Panc1 (cell line): ENCODE data around the gene IL11.

Experiments used
- CTCF ChIP-seq: fragments of 450-650 bp; IDR thresholded peaks from 2 replicates; pipeline ENCODE4 v1.5.1; 2017; ENCODE audit warnings: mild to moderate bottlenecking
- POLR2AphosphoS5 ChIP-seq: IDR thresholded peaks from 2 replicates; pipeline ENCODE4 v1.6.1; 2012; ENCODE audit warnings: mild to moderate bottlenecking, low read depth, low read length, moderate library complexity
- TCF7L2 ChIP-seq: IDR thresholded peaks from 2 replicates; pipeline ENCODE4 v1.6.1; 2011; ENCODE audit warnings: mild to moderate bottlenecking, low read depth, low read length, inconsistent platforms

GRCh38 chr19:55372316-55373081 is 2.2 kb upstream of the IL11 start:
- no peak for TF ChIP-seq POLR2AphosphoS5
- TF ChIP-seq CTCF, result no peak
- TF ChIP-seq TCF7L2, result no peak
